HG03521 (cell line): Measurements from ENCODE around the gene SGPL1.
"Not testable (repeated sequence)": the region's sequence is repeated elsewhere in the genome, so short reads cannot be mapped to it uniquely, and the experiment has no call there.

Experiments used
- ATAC-seq: cut with Tn5 transposase; IDR thresholded peaks from one replicate; pipeline ENCODE4 v1.9.1; 2021; ENCODE audit warnings: mild to moderate bottlenecking, moderate library complexity; ENCODE audit not compliant: unreplicated experiment

The SGPL1 gene

GRCh38 chr10:70917635-70918034 lies 101.9 kb downstream of the SGPL1 start:
- ATAC-seq: no peak

GRCh38 chr10:70918851-70919530 lies 103.2 kb downstream of the SGPL1 start:
- ATAC-seq: no peak

- not testable (repeated sequence) for ATAC-seq
Measured at GRCh38 chr10:70919906-70920305, 104.2 kb downstream of the SGPL1 start.

- no peak for ATAC-seq
Measured at GRCh38 chr10:70920519-70920918, 104.8 kb downstream of the SGPL1 start.

- ATAC-seq: no peak
Measured at GRCh38 chr10:70921285-70921684, 105.5 kb downstream of the SGPL1 start.

- ATAC-seq: no peak
Measured at GRCh38 chr10:70923696-70924095, 107.9 kb downstream of the SGPL1 start.

- ATAC-seq: no peak
Measured at GRCh38 chr10:70925377-70926225, 109.9 kb downstream of the SGPL1 start.

- ATAC-seq: no peak
Measured at GRCh38 chr10:70926226-70927000, 110.7 kb downstream of the SGPL1 start.

GRCh38 chr10:70927189-70927943 lies 111.6 kb downstream of the SGPL1 start:
- no peak for ATAC-seq

GRCh38 chr10:70928140-70928539 lies 112.4 kb downstream of the SGPL1 start:
- no peak for ATAC-seq

- ATAC-seq: no peak
Measured at GRCh38 chr10:70930263-70931000, 114.7 kb downstream of the SGPL1 start.
